Stimulated activated CD8-positive, alpha-beta memory T cell treated with anti-CD3 and anti-CD28 coated beads, Interleukin-15, amount 100 ng/mL, for 48 hours (primary cell): ENCODE data around the gene MBD5.

Source experiments
- DNase-seq, 2 donors: peaks; one replicate each; pipeline ENCODE4 v3.0.0-alpha.2; 2020; ENCODE audit warnings: low read depth in 2 of 2

MBD5 gene

GRCh38 chr2:148218326-148219075 is 197.6 kb downstream of the MBD5 start:
- DNase-seq, result no peak

- DNase-seq, result no peak
Observed at GRCh38 chr2:148221166-148221565, 200.3 kb downstream of the MBD5 start.

GRCh38 chr2:148221926-148222325 is 201.0 kb downstream of the MBD5 start:
- DNase-seq, result no peak

GRCh38 chr2:148231858-148232257 is 211.0 kb downstream of the MBD5 start:
- no peak for DNase-seq

GRCh38 chr2:148234143-148234542 is 213.3 kb downstream of the MBD5 start:
- DNase-seq, result no peak

- no peak for DNase-seq
Observed at GRCh38 chr2:148237911-148238310, 217.0 kb downstream of the MBD5 start.

- no peak for DNase-seq
Observed at GRCh38 chr2:148238561-148238960, 217.7 kb downstream of the MBD5 start.

- DNase-seq, result no peak
Observed at GRCh38 chr2:148240838-148241237, 219.9 kb downstream of the MBD5 start.

GRCh38 chr2:148244593-148245292 is 223.9 kb downstream of the MBD5 start:
- no peak for DNase-seq

- DNase-seq, result no peak
Observed at GRCh38 chr2:148251993-148252392, 231.1 kb downstream of the MBD5 start.

- no peak for DNase-seq
Observed at GRCh38 chr2:148252646-148253045, 231.8 kb downstream of the MBD5 start.

- DNase-seq, result no peak
Observed at GRCh38 chr2:148253685-148254084, 232.8 kb downstream of the MBD5 start.

- no peak for DNase-seq
Observed at GRCh38 chr2:148255929-148256328, 235.0 kb downstream of the MBD5 start.

- DNase-seq, result no peak
Observed at GRCh38 chr2:148257276-148257675, 236.4 kb downstream of the MBD5 start.

GRCh38 chr2:148258124-148258523 is 237.2 kb downstream of the MBD5 start:
- no peak for DNase-seq

- no peak for DNase-seq
Observed at GRCh38 chr2:148259674-148260073, 238.8 kb downstream of the MBD5 start.

GRCh38 chr2:148263890-148264289 is 243.0 kb downstream of the MBD5 start:
- no peak for DNase-seq

GRCh38 chr2:148273158-148273691 is 252.3 kb downstream of the MBD5 start:
- DNase-seq, result no peak

- no peak for DNase-seq
Observed at GRCh38 chr2:148279216-148279615, 258.3 kb downstream of the MBD5 start.

GRCh38 chr2:148282201-148282600 is 261.3 kb downstream of the MBD5 start:
- DNase-seq, result no peak

GRCh38 chr2:148292431-148292830 is 271.5 kb downstream of the MBD5 start:
- DNase-seq, result no peak

GRCh38 chr2:148298196-148298595 is 277.3 kb downstream of the MBD5 start:
- no peak for DNase-seq

- DNase-seq, result no peak
Observed at GRCh38 chr2:148299616-148300015, 278.7 kb downstream of the MBD5 start.
